NOMO-1 (cell line): Measurements from ENCODE around the gene GREB1L.
"Not testable (repeated sequence)": the region's sequence is repeated elsewhere in the genome, so short reads cannot be mapped to it uniquely, and the experiment has no call there.

ENCODE experiments used
- DNase-seq, 2 experiments: peaks; one replicate each; lab custom pipeline; 2025; ENCODE audit not compliant: unreplicated experiment in 2 of 2; lab: John Stamatoyannopoulos, UW

The GREB1L gene

DNA sequence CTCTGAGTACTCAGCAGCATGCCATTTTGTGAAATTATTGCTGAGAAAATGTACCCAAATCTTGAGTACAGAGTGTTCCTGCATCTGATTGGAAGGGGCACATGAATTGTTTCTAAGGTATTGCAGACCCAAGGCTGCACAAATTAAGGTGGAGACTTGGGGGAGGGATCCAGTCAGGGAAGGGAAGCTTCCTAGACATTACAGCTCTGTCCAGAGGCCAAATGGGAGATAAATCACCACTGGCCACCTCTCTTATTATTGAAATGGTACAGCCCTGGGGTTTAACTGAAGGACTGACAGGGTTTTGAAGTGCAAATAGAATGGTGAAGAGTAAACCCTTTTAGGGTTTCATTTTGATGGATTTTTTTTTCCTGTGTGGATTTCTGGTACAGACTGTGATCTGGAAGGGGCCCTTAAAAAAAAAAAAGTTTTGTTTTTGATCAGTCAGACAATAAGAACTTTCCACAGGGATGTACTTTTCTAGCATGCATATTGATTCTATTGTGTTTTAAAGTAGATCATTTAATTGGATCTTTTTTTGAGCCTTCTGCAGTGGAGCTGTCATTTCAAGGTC is 119.4 kb downstream of the GREB1L start:
- no peak for DNase-seq

DNA sequence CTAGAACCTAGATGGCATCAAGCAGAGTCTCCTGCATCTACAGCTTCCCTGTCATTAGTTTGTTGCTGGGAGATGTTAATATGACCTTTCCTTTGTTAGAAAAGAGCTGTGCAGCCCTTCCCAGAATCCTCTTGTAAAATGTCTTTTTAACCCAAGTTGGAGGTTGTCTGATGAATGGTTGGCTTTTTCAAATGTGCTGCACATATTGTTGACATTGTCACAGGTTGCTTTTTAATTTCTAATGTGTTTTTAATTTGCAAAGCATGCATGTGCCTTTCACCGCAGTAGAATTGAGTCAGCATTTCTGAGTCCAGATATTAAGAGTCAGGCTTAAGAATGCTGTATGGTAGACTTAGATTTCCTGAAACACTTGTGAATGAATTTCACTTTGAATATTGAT is 120.8 kb downstream of the GREB1L start:
- DNase-seq = no peak

DNA sequence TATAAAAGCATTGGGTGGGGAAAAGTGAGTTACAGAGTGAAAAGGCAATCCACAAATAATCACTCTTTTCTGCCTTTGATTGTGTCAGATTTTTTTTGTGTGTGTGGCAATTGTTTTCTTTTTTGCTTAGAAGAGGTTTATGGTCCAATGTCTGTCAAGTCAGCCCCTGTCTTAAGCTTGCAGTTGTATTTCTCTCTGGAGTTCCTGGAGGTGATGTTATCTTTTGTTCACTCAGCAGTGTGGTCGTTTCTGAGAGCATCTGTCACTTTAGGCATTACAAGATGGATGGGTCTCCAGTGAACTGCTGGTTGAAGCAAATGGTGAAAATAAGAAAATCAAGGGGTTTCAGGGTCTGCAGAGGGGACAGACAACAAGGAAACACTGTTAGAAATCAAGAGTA is 121.3 kb downstream of the GREB1L start:
- DNase-seq = no peak

DNA sequence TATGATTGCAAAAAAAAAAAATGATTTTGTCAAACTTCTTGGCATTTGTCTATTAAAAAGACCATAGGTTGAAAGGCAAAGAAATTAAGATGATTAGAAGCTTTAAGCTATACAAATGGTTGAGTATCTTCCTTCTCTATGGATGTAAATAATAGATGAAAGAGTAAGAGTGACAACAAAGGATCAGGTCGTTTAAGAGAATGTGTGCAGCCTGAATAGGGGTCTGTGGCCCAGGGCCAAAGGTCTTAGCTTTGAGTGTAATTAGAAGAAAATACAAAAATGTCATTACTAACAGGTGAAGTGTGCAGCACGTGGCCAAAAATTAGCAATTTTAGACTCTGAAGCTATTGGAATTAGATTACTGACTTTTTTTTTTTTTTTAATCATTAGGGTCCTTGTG is 122.4 kb downstream of the GREB1L start:
- no peak for DNase-seq

DNA sequence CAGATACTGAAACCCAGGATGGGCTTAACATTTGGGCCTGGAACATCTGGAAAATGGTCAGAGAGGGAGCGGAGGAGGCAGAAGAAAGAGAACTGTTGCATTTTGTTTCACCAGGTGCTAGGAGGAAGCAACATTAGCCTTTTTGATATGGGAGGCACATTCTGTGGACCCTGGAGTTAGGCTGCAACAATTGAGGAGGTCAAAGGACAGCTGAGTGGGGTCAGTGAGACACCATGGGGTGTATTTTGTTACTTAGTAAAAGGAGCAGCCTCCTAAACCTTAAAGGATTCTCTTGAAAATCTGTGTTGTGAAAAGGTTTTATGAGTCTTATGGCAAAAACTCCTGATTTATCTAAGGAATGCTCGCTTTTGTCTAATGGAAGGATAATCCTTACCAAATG is 124.9 kb downstream of the GREB1L start:
- no peak for DNase-seq

DNA sequence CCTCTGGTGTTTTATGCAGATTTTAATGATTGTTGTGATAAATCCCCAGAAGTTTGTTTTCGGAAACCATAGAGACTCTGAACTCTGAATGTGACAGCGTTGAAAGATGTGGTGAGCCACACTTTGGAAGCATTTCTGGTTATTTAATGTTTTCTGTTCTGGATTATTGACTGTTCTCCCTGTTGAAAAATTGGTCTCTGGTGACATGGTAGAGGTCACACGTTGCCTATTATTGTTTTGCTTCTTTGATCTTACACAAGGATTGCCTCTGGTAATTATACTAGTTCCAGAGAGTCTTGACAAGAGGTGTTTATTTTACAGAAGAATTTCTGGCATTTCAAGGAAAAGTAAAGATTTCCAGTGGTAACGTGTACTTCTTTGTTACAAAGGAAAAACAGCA is 127.1 kb downstream of the GREB1L start:
- no peak for DNase-seq

DNA sequence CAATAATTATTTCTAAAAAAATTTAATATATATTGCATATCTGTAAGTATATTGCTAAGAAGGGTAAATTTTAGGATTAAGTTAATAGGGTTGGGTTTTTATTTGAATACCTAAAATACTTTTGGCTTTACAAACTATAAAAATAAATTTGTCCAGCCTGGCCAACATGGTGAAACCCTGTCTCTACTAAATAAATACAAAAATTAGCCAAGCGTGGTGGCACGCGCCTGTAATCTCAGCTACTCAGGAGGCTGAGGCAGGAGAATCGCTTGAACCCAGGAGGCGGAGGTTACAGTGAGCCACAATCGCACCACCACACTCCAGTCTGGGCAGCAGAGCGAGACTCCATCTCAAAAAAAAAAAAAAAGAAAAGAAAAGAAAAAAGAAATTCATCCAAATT is 127.6 kb downstream of the GREB1L start:
- DNase-seq = not testable (repeated sequence)

DNA sequence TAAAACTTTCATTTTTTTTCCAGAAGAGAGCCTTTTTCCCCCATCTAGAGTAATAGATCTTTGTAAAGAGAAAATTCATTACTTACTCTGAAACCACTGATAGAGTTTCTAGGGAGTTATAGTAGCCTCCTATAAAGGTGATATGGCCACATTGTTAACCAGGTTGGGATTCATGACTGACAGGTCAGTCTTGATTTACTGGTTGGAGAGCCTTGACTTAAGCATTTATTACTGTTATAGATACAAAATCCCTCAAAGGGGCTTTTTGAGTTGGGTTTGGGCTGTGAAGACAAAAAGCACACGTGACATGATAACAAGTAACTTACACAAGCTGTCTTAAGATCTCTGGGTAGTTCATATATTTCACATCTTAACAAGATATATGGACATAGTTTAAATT is 141.0 kb downstream of the GREB1L start:
- DNase-seq = no peak

DNA sequence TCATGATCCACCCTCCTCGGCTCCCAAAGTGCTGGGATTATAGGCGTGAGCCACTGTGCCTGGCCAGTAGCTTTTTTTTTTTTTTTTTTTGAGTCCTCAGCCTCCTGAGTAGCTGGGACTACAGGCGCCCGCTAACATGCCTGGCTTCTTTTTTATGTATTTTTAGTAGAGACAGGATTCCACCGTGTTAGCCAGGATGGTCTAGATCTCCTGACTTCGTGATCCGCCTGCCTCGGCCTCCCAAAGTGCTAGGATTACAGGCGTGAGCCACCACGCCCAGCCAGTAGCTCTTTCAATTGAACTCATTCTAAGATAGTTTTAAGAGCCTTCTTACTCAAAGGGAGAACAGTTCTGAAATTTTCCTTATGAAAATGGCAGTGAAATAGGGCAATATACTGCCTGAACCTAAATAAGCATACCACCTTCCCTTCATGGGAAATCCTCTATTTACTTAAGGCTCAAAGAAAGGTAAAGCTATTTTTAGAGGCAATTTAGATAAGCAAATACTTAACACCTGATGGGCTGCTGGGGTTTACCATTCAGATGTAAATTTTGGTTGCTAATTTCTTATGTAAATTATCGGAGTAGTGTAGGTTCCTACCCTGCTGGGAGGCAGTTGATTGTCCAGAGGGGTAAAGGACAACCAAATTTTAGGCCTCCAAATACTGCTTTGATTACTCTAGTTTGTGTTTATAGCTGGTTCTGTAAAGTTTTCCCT is 144.7 kb downstream of the GREB1L start:
- no peak for DNase-seq

DNA sequence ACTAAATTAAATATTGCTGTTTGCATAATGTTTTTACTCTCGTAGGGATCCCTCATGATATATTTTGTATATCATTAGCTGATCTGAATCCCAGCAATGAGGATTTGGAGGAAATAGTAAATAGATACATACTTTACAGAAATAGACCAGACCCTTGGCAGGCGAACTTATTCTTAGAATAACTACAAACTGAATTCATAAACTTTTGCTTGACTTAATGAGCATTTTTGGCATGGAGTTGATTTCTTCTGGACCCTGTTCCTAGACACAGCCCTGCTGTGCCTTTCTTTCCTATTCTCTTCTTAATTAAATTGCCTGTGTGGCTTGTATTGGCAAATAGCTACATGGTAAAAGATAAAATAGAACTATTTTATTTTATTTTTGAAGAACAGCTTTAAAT is 145.9 kb downstream of the GREB1L start:
- no peak for DNase-seq

DNA sequence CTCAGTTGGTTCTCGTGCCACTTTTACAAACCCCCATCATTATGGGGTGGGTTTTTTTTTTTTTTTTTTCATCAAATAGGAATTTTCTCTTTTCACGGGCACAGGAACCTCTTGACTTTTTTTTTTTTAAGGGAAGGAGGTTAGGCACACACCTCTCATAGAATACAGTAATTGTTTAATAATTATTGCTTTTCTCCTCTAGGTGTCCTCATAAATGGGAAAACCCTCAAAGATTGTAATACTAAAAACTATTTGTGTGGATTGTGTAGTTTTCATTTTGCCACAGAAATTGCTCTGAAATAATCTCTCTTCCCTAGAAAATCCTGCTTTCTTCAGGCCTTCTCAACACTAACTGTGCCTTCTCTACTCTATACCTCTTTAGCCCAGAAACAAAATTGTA is 147.3 kb downstream of the GREB1L start:
- DNase-seq = no peak

DNA sequence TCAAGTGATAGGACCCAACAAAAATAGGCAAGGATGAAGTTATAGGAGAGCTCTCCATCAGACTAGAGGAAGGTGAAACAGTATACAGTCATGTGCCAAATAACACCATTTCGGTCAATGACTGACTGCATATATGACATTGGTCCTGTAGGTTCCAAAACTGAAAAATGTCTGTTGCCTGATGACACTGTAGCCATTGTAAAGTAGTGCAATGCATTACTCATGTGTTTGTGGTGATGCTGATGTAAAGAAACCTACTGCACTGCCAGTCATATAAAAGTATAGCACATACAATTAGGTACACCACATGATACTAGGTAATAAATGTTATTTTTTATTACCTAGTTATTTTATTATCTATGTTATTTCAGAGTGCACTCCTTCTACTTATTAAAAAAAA is 147.9 kb downstream of the GREB1L start:
- DNase-seq = no peak

DNA sequence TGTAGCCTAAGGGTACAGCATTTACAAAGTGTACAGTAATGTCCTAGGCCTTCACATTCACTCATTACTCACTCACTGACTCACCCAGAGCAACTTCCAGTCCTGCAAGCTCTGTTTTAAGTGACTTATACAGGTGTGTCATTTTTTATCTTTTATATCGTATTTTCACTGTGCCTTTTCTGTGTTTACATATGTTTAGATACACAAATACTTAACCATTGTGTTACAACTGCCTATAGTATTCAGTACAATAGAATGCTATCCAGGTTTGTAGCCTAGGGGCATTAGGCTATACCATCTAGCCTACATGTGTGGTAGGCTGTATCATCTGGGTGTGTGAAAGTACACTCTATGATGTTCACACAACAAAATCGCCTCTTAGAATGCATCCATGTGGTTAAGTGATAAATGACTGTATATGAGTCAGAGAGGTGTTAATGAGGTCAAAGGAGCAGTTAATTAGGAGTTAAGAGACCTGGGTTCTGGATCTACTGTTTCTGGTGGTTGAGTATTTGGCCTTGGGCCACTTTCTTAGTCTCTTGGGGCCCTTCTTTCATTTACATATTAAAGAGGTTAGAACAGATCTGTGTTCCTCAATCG is 149.1 kb downstream of the GREB1L start:
- no peak for DNase-seq

DNA sequence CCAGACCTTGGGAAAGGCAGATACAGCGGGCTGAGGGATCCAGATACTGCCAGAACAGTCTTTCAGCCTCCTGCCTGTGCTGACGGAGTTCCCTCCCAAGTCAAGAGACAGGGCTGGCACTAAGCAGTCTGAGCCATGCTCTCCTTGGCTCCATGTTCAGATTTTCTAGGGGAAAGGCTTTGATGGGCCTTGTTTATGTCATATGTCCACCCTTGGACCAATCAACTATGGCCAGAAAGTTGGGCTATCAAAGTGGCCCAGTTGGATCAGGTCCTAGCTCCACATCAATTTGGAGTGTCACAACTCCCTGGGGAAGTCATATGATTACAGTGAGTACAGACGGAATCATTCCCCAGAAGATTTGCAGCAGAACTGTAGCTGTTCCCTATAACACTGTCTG is 152.0 kb downstream of the GREB1L start:
- no peak for DNase-seq

DNA sequence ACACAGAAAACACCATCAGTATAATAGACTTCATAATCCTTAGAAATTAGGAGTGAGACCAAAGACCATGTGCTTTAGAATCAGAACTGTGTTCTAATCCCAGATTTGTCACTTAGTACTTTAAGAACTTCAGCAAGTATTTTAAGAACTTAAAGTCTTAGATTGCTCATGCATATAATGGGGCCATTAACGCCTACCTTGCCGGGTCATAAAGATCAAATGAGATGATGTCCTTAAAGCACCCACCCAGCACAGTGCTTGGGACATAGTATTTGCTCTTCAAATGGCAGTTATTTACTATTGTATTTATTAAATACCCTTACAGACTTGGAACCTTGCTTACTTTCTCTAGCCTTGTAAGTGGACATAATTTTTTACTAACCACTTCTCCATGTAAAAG is 156.1 kb downstream of the GREB1L start:
- no peak for DNase-seq

DNA sequence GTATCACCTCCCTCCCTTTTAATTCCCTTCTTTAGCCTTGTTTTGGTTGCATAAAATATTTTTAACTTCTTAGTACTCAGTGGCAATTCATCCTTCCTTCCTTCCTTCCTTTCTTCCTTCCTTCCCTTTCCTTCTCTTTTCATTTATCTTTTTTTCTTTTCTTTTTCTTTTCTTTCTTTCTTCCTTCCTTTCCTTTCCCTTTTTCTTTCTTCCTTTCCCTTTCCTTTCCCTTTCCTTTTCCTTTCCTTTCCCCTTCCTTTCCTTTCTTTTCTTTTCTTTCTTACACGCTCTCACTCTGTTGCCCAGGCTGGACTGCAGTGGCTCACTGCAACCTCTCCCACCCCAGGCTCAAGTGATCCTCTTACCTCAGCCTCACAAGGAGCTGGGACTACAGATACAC is 160.2 kb downstream of the GREB1L start:
- DNase-seq = no peak

DNA sequence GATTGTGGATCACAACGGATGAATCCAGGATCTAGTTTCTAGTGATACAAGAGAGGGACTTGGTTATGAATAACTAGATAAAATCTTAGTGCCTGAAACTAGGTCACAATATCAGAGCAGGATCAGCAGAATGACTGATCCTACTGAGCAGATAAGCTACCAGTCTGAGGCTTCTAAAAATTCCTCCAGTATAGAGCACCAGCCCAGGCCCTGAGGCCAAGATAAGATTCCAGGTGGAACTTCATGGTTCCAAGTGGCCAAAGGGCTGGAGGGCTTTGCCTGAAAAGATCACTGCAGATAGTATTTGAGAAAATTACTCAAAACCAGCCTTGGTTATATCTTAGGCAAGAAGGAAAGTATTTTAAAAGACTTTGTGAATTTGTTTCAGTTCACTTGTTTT is 162.4 kb downstream of the GREB1L start:
- DNase-seq = no peak

DNA sequence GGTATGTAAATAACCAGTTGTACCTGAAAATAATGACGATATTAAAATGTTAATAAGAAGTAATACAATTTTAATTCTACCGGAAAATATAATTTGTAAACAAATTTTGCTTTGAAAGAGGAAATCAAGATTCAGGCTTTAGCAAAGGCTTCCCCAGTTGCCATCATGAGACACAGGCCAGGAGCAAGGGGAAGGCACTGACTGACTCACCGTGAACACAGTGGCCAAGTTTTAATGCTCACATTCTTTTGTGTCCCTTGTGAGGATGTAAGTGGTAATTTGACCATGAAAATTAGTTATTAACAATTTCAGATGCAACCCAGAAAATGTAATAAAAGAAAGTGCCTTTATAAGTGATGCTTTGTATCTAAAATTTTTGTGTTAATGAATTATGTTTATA is 164.1 kb downstream of the GREB1L start:
- DNase-seq = no peak

DNA sequence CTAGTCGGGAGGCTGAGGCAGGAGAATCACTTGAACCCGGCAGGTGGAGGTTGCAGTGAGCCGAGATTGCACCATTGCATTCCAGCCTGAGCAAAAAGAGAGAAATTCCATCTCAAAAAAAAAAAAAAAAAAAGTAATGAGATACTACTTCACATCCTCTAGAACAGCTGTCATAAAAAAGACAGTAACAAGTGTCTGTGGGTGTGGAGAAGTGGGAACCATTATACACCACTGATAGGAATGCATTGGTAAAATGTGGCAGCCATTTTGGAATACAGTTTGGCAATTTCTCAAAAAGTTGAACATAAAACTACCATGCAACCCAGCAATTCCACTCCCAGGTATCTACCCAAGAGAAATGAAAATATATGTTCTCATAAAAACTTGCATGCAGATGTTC is 166.6 kb downstream of the GREB1L start:
- no peak for DNase-seq

DNA sequence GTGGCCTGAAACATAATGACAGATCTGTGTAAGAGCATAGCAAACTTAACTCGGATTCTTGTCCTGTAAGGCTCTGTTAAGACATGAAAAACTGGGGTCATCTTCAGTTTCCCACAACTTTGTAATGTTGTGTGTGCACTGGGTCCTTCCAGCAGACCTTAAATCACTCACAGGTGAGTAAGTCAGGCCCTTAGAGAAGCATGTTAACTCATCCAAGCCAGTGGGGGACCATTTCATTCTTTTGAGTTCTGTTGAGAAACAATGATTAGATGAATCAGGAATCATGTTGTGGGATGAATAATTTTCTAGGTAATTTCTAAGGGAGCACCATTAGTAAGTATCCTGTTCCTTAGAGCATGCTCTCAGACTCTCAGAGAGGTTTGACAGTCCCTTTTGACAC is 191.4 kb downstream of the GREB1L start:
- no peak for DNase-seq

DNA sequence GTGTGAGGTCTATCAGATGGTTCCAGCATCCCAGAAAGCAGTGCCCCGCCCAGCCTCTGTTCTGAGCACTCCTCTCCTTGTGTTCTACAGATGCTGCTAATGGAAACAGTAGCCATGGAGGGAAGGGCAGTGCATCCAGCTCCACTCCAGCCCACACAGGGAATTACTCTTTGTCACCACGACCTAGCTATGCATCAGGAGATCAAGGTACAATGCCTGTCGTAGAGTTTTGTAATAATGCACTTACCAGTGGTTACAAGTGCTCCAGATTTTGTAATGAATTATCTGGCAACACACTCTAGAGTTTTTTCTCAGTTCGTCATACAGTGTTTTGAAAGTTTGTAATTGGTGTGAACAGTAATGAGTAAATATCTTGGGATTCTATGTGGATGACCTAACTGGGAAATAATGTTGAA is 197.4 kb downstream of the GREB1L start:
- no peak for DNase-seq

DNA sequence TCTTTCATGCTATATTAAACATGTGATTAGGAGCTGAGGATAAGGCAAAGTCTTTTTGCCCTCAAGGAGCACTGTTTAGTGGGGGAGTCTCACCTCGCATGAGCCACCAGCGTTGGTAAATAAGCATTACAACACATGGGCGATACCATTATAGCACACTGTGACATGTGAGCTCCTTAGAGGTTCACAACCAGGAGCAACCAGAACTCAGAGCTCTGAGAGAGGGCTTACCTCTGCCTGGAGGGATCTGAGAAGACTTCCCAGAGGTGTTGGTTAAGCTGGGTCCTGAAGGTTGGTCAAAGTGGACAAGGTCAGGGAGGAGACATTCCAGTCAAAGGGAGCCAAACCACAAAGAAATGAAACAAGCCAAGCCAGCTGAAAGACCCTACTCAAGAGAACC is 199.6 kb downstream of the GREB1L start:
- no peak for DNase-seq
